A549 (cell line): Measurements from ENCODE around the gene RERE.

Source experiments
- CEBPB ChIP-seq, 2 experiments: fragments of >200 bp in 1 of 2; sonication (Bioruptor Twin) in 1 of 2; formaldehyde crosslinking in 1 of 2; IDR thresholded peaks; 2 replicates each; pipeline ENCODE4 v1.6.1; 2012 to 2016
- EP300 ChIP-seq, 2 experiments: fragments of >200 bp; sonication (Bioruptor Twin); formaldehyde crosslinking; IDR thresholded peaks; 2 replicates in 1 of 2; 3 replicates in 1 of 2; pipeline ENCODE4 v1.6.1; 2016 to 2017
- POLR2A ChIP-seq: IDR thresholded peaks from 2 replicates; pipeline ENCODE4 v1.6.1; 2012; ENCODE audit warnings: mild to moderate bottlenecking, low read length

DNA sequence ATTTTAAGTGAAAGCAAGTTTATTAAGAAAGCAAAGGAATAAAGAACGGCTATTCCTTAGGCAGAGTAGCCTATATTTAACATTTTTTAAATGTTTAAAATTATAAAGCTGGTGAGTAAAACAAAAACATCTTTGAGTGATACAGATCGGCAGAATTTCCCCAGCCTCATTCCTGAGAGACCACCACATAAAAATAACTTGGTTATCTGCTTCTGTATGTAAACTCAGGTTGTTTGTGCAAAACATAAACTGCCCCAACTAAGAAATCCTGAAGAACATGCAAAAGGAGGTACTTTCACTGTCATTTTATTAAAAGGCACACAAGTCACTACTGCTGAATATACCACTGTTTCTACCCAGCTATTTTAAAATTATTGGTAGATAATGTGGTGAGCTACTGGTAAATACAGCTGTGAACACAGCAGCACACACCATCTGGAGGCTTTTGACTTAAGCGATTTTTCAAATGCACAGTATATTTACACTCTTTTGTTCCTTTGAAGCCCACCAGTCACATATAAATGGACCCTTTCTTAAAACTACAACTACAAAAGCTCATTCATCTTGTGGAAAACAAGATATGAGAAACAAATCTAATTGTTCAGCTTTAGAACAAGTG, 119.3 kb downstream of the RERE start:
- TF ChIP-seq EP300 (IDR thresholded peaks at IDR 0.05) (no peak), POLR2A (no peak), CEBPB (IDR thresholded peaks at IDR 0.05) (no peak)
